DMS53 treated with DMSO at 0.1 percent for 48 hours (cell line): Measurements from ENCODE around the gene CDH11.

ENCODE experiments used
- DNase-seq: peaks from one replicate; lab custom pipeline; 2025; ENCODE audit not compliant: unreplicated experiment; lab: John Stamatoyannopoulos, UW

The CDH11 gene

GRCh38 chr16:65116818-65117430 is 4.9 kb downstream of the CDH11 start:
- no peak for DNase-seq

- no peak for DNase-seq
These were observed 5.6 kb downstream of the CDH11 start for GRCh38 chr16:65116216-65116615.

GRCh38 chr16:65114527-65114926 is 7.3 kb downstream of the CDH11 start:
- no peak for DNase-seq

DNA sequence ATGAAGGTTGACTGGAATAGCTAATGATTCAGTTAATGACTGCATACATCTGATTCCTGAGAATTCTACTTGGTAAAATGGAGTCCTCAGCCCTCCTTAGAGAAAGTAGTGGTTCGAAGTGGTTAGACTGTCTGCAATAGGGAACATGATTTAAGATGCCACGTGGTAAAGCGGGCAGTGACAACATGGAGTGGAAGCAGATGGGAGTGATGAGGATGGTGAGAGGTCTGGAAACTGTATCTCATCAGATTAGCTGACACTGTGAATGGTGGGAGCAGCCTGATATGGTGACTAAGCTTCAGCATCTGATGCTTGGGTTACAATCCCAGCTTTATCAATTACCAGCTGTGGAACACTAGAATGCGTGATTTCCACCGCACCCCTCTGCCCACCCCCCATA is 8.4 kb downstream of the CDH11 start:
- DNase-seq: no peak

DNA sequence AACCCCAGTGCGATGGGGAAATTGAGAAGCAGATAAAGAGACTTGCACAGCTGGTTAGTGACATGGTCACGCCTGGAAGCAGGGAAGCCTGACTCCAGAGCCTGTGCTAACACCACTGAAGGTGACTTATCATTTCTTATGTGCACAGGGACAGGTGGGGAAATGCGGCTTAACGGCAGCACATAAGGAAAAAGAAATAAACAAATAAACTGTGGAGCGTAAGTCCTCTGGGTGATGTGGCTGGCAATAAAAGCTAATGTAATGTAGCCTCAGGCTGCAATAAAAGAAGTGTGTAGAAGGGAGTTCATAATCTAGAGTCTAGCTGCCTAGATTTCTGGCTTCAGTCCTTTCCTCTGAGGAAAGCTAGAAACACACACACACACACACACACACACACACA is 10.6 kb downstream of the CDH11 start:
- DNase-seq: no peak

GRCh38 chr16:65106757-65107156 is 15.1 kb downstream of the CDH11 start:
- DNase-seq: no peak

DNA sequence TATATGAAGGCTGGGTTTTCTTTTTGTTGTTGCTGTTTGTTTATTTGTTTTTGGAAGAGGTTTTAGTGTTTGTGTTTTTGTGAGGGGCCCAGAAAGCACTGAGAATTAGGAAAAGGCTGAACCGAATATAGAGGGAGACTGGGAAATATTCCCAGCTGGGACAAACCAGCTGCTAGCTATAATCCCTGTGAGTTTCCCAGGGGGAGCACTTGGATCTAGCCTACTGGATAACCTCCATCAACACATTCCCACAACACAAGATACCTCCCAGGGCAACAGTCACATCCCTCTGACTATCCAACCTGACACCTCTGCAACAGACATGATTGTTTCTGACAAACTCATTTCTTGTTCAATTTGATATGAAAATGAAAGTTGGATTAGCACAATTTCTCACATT is 16.7 kb downstream of the CDH11 start:
- DNase-seq: no peak

DNA sequence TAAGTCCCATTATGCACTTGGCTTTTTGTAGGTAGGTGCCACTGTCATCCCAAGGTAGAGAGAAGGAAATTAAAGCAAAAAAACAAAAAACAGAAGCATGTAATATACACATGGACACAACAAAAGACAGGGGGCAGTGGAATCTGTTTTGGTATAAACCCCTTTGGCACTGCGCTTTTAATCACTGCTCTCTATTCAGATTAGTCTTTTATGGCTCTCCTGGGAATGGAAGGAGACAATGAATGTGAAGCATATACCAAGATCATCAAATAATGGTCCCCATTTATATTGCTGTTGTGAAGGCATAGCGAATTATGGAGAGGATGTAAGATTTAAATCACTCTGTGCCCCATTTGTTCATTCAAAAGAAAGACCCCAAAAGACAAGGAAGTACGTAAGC is 17.4 kb downstream of the CDH11 start:
- DNase-seq: no peak

GRCh38 chr16:65102326-65102725 is 19.5 kb downstream of the CDH11 start:
- no peak for DNase-seq

- no peak for DNase-seq
These were observed 20.9 kb downstream of the CDH11 start for GRCh38 chr16:65101009-65101408.

GRCh38 chr16:65099607-65100006 is 22.3 kb downstream of the CDH11 start:
- no peak for DNase-seq

GRCh38 chr16:65098916-65099315 is 22.9 kb downstream of the CDH11 start:
- DNase-seq: no peak

- no peak for DNase-seq
These were observed 24.6 kb downstream of the CDH11 start for GRCh38 chr16:65097296-65097695.

DNA sequence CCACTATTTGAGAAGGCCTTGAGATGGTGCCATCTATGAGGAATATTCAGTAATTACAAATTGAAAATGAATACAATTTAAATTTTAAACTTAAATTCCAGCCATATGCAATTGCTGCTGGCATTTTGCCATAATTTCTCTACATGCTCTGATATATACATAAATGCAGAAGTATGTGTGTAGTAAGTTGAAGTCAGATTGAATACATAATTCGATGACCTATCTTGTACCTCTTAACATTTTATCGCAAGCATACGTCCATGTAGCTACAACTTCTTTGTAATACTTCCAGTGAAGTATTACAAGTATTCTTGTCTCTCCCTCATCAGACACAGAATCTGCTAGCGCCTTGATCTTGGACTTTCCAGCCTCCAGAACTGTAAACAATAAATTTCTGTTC is 26.0 kb downstream of the CDH11 start:
- DNase-seq: no peak

DNA sequence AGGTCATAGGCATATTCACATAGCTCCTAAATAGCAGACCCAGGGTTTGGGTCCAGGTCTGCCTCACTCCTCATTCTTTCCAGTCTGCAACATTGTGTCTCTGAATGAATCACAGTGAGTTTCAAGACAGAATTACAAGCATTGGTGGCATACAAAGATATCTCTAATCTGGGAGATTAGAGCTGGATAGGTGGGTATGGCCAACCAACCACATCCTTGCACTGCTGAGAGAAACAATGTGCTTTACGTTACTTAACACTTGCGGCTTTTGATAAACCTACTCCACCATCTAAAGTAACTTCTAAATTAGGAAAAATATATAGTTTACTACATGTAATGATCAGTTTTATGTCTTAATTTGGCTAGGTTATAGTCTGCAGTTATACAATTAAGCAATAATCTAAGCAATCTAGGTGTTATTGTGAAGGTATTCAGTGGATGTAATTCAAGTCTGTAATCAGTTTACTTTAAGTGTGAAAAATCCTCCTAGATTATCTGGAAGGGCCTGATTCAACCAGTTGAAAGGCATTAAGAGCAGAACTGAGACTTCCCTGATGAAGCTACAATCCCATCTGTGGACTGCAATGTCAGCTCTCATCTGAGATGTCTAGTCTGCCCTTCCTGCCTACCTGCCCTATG is 26.7 kb downstream of the CDH11 start:
- no peak for DNase-seq

- DNase-seq: no peak
These were observed 27.9 kb downstream of the CDH11 start for GRCh38 chr16:65094009-65094408.

GRCh38 chr16:65083164-65083857 is 38.6 kb downstream of the CDH11 start:
- no peak for DNase-seq

GRCh38 chr16:65079549-65079948 is 42.3 kb downstream of the CDH11 start:
- DNase-seq: no peak

GRCh38 chr16:65077181-65077580 is 44.7 kb downstream of the CDH11 start:
- DNase-seq: no peak

DNA sequence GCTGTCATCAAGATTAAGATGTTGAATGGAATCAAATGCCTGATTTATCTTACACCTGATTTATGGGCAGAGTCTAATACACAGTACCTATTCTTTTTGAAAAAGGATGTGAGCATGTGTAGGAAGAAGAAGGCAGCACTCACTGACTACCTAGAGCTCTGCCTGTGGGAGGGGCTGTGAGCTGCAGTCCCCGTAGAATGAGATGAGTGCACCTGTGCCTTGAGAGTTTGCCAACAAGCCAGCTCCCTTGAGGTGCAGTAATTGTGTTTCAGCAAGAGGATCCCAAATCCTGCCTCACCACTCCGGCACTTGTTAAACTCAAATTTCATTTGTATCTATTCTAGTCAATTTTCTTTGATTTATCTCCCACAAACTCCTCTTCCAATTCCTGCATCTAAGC is 46.0 kb downstream of the CDH11 start:
- DNase-seq: no peak

GRCh38 chr16:65071433-65072311 is 50.2 kb downstream of the CDH11 start:
- no peak for DNase-seq
